ENCODE results near the gene SLC16A12.

GRCh38 chr10:89419548-89419947 is 115.8 kb downstream of the SLC16A12 start:
- TF ChIP-seq CTCF (IDR thresholded peaks at IDR 0.05) (peak in 3 of 6 experiments; percentile 9 to 34 (median 20)), POLR2A (IDR thresholded peaks at IDR 0.05) (no peak)
